DOHH2 (cell line): Measurements from ENCODE around the gene ZSWIM6.

Experiments
- CTCF ChIP-seq: fragments of 200-600 bp; sonication (generic); IDR thresholded peaks from one replicate; pipeline ENCODE4 v1.5.1; 2014; ENCODE audit warnings: antibody characterized with exemption, mild to moderate bottlenecking, low read depth, low read length; ENCODE audit not compliant: poor library complexity, severe bottlenecking
- EZH2phosphoT487 ChIP-seq: fragments of 200-600 bp; sonication (generic); IDR thresholded peaks from 2 replicates; pipeline ENCODE4 v1.6.1; 2017; ENCODE audit warnings: borderline replicate concordance, mild to moderate bottlenecking, antibody characterized with exemption, low read length, moderate library complexity, mixed read lengths

DNA sequence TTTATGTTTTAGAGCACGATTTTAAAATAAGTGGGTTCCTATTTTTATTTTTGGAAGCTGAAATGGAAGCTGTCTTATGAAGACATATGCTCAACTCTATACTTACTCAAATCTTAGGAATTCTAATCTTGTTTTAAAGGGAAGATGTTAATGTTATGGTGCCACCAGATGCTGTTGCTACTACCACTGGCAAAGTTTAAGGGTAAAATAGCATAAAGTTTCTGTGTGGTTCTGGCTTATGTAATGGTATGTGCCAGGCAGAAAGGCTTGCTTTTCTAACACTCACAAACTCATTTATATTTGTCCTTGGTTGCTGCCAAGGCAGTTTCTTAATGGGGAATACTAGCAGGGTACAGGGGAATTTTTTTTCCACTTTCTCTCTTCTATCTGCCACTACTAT is 204.9 kb downstream of the ZSWIM6 start:
- TF ChIP-seq CTCF (no peak), EZH2phosphoT487 (no peak)
